SHP77 (cell line): ENCODE measurements around the gene SLC39A2.
"Not testable (repeated sequence)": the region's sequence is repeated elsewhere in the genome, so short reads cannot be mapped to it uniquely, and the experiment has no call there.

Source experiments
- DNase-seq, 2 experiments: peaks; one replicate each; lab custom pipeline; 2025; lab: John Stamatoyannopoulos, UW

The SLC39A2 gene, protein sequence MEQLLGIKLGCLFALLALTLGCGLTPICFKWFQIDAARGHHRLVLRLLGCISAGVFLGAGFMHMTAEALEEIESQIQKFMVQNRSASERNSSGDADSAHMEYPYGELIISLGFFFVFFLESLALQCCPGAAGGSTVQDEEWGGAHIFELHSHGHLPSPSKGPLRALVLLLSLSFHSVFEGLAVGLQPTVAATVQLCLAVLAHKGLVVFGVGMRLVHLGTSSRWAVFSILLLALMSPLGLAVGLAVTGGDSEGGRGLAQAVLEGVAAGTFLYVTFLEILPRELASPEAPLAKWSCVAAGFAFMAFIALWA

DNA sequence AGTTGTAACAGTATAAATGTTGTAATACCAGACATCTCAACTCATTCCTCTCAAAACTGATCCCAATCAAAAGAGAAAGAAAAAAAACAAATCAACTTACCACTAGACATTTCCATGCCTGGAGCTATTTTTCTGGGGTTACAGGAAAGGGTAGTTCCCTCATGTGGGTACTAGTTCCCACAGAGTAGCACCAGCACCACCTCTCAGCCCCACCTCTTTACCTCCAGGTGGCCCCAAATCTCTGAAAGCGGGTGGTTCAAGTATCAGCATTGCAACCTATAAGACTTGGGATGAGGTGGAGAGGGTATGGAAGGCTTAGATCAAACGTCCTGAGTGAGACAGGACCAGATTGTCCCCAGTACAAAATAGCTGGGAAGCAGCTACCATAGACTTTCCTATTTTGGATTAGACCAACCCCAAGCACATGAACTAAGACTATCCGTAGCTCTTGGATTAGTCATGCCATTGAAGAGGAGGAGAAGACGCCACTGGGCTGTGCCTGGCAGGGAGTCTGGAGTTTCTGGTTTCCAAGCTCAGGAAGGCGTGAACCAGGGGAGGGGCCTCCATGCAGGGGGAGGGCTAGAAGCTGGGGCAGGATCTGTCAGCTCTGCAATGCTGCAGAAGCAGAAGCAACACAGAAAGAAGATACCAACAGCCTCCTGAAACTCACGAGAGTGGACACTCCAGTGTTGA lies at the start of gene SLC39A2:
Gene SLC39A2, plus strand, starts transcription at position 620 of the 693 bp plus-strand sequence. CDS start 154 bp downstream, outside the sequence.
- DNase-seq: no peak

DNA sequence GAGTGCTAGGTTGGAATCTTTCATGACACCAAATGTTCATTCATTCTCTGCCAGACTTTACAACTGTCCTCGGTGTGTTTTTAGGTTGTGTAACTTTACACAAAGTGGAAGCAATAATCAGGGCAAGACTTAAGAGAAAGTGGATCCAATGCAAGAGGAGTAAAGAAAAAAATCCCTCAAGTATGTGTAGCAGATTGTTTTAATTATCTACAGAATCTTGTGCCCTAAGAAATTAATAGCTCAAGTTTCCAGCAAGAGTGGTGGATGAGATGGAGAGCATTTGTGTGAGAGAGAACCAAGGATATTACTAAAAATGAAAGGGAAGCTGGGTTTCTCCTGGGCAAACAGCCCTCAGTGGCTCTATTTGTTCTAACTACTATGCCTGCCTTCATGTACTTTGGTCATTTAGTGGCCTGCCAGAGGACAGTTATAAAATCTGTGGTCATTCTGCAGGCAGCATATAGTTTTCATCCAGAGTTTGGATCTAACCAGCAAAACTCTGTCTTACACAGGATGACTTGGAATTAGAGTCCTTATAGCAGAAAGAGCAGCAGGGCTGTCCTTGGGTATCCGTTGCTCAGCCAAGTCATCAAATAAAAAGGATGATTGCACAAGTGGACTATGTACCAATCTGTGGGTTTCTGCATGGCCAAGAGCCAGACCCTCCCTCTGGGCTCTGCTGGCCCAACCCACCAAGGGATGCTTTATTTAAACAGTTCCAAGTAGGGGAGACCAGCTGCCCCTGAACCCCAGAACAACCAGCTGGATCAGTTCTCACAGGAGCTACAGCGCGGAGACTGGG lies 44.2 kb upstream of the SLC39A2 start, which contains the start of gene RNASE2:
Gene RNASE2, plus strand, starts transcription at position 752 of the 802 bp plus-strand sequence. CDS start 285 bp downstream, outside the sequence.
- not testable (repeated sequence) for DNase-seq

DNA sequence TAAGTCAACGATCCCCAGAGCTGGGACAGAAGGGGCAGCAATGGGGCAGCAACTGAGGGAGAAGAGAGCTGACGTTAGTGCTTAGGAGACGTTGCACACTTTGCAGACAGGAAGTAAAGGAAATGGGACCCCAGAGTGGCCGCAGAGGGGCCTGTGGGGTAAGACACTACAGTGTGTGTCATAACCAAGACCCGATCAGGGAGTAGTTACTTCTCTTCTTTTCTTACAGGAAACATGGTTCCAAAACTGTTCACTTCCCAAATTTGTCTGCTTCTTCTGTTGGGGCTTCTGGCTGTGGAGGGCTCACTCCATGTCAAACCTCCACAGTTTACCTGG lies 43.6 kb upstream of the SLC39A2 start:
- not testable (repeated sequence) for DNase-seq

DNA sequence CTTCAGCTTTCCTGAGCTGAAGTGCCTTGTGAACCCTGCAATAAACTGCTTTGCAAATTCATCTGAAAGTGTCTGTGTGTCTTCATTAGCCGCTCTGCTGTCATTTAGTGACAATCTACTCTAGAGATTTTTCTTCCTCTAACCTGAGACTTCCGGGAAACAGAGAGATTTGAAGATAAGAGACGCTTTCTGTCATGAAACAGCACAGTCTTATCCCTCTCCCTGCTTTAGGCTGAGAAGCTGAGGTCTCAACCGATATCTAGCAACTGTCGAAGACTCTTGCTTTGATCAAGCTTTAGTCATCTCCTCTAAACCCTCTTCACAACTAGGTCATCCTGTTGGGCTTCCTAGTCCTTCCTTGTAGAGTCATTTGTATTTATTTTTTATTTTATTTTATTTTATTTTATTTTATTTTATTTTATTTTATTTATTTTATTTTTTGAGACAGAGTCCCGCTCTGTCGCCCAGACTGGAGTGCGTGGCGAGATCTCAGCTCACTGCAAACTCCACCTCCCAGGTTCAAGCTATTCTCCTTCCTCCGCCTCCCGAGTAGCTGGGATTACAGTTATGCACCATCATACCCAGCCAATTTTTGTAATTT lies 42.6 kb upstream of the SLC39A2 start:
- DNase-seq: no peak

DNA sequence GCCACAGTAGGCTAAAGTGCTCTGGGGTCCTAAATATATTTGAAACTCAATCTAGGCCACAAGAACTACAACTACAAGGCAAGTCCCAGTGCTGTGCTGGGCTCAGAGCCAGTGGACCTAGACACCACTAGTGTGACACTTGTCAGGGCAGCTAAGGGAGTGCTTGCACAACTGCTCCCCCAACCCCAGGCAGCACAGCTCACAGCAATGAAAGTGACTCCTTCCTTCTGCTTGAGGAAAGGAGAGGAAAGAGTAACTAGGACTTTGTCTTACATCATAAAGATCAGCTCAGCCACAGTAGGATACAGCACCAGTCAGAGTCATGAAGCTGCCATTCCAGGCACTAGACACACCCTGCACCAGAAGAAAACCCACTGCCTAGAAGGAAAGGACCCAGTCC lies 40.1 kb upstream of the SLC39A2 start:
- not testable (repeated sequence) for DNase-seq

DNA sequence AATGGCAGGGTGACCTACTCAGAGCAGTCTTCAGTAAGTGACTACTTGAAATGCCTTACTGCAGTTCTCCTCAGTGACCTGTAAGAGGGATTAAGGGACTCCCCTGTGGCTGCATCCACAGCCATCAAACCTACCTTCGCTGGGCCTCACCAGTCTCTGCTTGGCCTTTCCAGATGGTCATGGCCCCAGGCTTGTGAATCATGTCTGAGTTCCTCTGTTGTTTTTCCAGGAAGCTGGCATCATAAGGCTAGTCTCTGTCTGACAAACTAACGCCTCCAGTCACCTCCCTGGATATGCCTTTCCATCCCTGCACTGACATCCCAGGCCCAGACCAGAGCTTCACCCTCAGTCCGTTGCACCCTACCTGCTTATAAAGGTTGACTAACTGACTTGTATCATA lies 29.8 kb upstream of the SLC39A2 start:
- no peak for DNase-seq

DNA sequence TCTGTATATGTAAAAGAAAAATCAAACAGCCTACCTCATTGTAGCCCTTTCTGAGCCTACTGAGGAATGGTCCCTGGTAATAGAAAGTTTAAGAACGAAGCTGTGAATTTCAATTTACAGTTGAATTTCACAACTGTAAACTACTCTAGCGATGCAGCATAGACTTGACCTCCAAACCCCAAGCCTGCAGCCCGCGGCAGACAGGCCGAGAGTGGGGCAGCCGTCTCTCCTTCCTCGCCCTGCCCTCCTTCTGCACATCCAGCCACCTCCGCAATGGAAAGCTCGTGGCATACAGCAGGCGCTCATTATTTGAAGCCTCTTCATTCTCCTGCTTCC lies 28.5 kb upstream of the SLC39A2 start:
- no peak for DNase-seq

DNA sequence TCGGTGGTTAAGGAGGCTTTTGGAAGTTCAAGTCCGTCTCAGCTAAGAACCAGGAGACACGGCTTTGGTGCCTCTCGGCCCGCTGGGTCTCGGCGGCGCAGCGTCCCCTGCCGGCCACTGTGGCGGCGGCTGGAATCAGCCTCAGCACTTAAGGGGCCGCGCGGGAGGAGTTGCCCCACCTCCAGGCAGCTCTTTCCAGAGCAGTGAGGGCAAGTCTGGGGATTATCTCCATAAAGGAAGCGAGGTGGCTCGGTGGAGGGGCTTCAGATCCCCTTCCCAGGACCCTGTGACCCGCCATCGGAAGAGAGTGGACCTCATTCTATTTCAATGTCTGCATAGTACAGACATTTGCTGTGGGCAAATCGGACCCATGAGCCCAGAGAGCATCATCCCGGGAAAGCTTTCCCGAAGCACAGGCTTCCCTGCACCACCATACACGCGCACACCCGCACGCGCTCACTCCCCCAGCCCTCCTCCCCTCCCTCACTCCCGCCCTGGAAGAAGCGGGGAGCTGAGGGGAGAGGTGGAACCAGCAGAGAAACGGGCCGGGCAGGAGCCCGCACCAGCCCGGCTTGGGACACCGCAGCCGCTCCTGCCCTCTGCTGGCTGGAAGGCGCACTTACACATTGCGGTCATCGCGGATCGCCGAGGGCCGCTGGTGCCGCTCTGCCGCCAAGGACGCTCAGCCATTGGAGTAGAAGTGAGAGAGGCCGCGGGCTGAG lies 27.9 kb upstream of the SLC39A2 start:
- peak; percentile 82 to 84 for DNase-seq

DNA sequence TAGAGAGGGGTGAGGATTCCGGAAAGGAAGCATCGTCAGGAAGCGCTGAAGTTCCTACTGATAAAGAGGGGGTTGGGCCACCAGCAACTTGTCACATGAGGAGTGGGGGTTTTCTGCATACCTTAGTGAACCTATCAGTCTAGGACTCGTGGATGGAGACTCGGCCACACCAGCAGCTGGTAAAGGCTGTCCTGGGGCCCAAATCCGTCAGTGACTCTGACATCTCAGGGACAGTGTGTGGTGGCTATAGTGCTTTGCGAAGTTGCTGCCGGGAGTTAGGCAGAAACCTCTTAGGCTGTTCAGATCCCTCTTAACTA lies 27.4 kb upstream of the SLC39A2 start:
- DNase-seq: no peak

DNA sequence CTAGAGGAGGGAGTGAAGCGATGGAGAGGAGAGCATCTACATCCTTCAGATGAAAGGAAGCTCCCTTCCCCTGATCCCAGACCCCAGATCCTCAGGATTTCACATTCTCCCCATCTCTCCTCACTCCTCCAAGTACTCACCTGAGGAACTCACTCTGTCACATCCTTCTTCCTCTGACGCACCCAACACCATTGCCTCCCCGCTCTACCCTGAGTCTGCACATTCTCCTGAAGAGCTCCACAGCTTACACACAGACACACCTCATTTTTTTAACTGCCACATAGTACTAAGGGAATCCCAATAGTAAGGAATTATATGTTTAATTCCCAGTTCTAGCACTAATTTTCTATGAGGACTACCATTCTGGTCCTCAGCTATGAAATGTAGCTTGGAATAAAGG lies 25.6 kb upstream of the SLC39A2 start:
- DNase-seq: no peak

DNA sequence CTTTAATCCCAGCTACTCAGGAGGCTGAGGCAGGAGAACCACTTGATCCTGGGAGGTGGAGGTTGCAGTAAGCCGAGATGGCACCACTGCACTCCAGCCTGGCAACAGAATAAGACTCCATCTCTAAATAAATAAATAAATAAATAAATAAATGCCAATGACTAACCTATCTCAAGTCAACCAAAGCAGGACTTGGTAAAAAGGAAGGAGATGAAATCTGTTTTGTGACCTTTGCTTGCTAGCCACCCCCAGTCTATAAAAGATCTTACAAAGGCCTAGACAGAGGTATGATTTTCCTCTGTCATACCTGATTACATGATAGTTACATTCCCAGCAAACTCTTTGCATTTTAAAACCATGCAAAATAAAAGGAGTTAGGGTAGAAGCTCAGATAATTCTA lies 22.8 kb upstream of the SLC39A2 start:
- no peak for DNase-seq

DNA sequence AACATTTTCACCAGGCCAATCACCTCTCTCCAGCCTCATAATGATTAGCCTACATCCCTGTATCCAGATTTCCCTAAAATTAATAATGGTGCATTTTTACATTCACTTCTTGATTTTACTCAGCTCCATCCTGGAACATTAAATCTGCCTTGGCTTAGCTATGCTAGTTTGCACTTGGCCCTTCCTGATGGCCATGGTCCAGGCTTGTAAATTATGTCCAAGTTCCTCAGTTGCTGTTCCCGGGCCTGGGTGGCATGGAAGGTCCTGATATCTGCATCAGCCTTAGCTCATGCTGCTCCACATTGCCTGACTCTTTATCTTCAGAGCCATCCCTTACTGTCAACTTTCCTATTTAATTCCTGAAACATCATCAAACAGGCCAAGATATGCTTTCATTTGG lies 20.4 kb upstream of the SLC39A2 start:
- DNase-seq: no peak

DNA sequence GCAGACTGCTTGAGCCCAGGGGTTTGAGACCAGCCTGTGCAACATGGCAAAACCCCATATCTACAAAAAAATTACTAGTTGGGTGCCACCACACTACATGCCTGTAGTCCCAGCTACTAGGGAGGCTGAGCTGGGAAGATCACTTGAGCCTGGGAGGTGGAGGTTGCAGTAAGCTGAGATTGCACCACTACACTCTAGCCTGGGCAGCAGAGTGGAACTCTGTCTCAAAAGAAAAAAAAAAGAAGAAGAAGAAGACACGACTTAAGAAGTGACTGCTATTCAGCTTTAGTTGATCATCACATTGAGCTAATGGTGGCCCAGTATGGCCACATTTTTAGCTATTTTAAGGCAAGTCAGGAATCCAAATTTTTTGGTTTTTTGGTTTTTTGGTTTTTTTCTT lies 18.2 kb upstream of the SLC39A2 start:
- no peak for DNase-seq

DNA sequence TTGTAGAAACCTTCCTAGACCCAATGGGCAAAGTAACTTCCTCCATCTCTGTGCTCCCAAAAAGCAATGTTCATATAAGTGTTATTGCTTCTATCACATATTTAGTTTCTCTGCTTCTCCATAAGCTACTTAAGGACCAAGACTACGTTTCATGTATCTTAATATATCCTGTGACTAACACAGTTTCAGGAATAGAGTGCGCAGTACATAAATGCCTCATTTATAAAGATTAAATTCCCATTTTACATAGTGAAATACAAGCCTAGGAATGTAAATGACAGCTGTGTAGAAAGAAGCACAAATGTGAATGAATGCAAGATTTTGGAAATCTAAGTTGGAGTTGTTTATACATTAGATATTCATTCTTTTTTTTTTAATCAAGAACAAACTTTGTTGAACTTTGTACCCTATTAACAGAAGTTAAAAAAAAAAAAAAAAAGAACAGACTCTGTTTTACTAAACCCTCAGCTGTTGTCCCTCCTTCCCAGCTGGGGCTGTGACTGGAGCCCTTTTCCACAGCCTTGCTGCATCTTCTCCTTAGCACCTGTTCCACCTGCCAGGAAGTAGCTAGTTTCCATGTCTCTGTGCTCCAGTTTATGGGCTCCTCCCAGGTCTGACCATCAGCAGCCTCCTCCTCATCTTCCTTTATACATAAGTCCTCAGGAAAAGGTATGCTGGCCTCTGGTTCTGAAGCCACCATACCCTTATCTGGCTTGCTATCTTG lies 16.3 kb upstream of the SLC39A2 start:
- no peak for DNase-seq

DNA sequence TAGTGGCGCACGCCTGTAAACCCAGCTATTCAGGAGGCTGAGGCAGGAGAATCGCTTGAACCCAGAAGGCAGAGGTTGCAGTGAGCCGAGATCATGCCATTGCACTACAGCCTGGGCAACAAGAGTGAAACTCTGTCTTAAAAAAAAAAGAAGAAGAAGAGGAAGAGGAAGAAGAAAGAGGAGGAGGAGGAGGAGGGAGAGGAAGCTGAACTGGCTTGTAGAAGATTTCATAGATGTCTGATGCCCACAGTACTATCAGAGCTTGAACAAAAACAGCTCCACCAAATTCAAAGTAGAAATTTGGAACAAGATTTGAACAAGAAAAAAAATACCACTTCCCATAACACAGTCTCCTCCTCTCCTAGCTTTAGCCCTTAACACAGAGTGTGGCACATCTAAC lies 13.4 kb upstream of the SLC39A2 start:
- DNase-seq: not testable (repeated sequence)

DNA sequence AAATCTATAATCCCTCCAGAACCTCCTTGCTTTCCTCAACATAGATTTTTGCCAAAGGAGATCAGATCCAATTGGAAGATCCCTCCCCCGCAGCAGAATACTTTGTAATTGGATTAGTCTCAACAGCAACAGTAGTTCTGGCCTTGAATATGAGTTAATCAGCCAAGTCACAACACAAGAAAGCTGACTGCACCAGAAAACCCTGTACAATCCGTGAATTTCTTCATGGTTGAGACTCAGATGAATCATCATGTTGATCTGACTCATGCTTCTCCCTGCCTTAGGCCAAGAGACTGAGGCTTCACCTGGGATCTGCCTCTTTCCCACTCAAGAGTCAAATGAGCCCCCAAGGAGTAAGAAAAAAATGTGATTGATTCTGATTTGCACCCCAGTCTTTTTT lies 12.3 kb upstream of the SLC39A2 start:
- DNase-seq: no peak

DNA sequence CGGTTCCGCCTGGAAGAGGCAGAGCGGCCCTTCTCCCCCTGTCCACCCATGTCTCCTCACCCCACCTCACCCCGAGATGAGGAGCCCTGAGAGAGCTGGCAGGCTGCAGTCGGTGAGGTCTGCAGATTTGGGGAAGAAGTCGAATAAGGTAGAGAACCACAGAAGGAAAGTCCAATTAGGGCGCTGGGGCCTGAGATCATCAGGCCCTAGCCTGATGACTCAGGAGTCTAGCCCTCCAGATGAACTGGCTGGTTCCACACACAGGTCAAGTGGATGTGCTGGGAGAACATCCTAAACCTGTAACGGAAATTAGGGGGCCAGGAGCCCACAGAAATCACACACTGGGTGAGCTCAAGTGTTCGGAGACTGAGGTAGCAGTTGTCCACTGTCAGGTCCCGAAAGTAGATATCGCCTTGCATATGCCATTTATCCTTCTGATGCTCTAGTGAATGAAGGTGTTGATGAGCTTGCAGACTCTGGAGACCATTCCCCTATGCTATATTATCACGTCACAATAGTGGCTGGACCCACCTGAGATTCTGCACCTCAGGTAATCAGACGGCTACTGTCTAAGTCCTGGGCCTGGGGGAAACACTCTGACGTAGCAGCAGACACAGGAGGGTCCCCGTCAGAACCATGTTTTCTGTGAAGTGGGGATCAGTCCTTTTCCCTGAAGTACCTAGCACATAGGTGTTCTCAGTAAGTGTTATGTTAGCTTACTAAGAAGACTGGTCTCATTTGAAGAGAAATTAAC lies 10.2 kb upstream of the SLC39A2 start:
- no peak for DNase-seq

DNA sequence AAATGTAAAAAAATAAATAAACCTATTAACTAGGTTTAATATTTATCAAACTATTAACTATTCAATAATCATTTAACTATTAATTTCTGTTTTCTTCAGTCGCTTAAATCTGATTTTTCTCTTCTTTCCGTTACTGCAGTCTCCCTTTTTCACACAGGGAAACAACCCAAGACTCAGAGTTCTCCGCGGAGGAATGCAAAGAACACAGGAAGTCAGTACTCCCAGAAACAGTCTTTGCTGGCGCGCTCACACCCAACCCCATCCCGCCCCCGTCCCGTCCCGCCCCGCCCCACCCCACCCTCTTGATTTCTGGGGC lies 9.7 kb upstream of the SLC39A2 start:
- DNase-seq: no peak

DNA sequence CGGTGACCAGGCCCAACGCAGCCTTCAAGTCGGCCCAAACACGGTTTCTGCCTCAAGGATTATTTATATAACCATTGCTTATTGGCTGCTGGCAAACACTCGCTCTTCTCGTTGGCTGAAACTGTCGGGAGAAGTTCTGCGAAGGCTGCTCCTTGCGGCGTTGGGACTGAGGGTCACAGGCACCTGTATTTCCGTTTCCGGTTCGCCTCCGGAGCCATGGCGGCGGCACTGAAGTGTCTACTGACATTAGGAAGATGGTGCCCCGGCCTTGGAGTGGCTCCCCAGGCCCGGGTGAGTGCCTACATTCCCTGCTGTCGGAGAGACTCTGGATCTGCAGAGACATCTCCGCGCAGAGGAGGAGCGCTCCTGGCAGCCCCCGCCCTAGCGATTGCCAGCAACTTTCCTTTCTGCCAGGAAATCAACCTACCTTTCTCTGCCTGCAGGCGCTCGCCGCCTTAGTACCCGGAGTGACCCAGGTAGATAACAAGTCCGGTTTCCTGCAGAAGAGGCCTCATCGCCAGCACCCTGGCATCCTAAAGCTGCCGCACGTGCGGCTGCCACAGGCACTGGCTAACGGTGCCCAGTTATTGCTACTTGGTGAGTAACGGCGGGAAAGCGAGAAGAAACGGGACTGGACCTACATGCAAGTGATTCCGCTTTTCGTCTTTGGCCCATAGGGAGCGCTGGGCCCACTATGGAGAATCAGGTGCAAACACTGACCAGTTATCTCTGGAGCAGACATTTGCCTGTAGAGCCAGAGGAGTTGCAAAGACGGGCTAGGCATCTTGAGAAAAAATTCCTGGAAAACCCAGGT lies 9.1 kb upstream of the SLC39A2 start, which contains the start of gene METTL17:
Gene METTL17, plus strand, starts transcription at position 194 of the 814 bp plus-strand sequence. Its CDS starts 23 bp downstream, at position 217.
- peak; percentile 99 for DNase-seq

DNA sequence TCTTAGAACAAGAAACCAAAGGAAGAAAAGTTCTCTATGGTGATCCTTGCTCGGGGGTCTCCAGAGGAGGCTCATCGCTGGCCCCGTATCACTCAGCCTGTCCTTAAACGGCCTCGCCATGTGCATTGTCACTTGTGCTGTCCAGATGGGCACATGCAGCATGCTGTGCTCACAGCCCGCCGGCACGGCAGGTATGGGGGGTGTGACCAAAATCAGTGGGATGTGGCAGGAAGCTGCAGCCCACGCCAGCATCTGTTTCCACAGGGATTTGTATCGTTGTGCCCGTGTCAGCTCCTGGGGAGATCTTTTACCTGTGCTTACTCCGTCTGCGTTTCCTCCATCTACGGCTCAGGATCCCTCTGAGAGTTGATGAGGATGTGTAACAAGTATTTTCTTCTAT lies 2.6 kb upstream of the SLC39A2 start:
- no peak for DNase-seq
